HEK293 (cell line): ENCODE results near the gene TM7SF3.

Experiments used
- GLI2 ChIP-seq: fragments of 450-650 bp; formaldehyde crosslinking; IDR thresholded peaks from 2 replicates; pipeline ENCODE4; 2017; ENCODE audit warnings: missing biosample characterization, missing genetic modification characterization, low read depth, borderline replicate concordance
- MEIS1 ChIP-seq: sonication (generic); formaldehyde crosslinking; IDR thresholded peaks from 2 replicates; pipeline ENCODE4 v1.8.1; 2022; ENCODE audit warnings: missing genetic modification reagents, mild to moderate bottlenecking, borderline replicate concordance
- REPIN1 ChIP-seq: fragments of 450-650 bp; formaldehyde crosslinking; IDR thresholded peaks from 2 replicates; pipeline ENCODE4 v1.5.1; 2017; ENCODE audit warnings: missing biosample characterization, missing genetic modification characterization, low read depth
- SETDB1 ChIP-seq: IDR thresholded peaks from one replicate; pipeline ENCODE4 v1.6.1; 2017; ENCODE audit warnings: mild to moderate bottlenecking, low read length, moderate library complexity, mixed read lengths; ENCODE audit not compliant: insufficient read length
- ZBTB8A ChIP-seq: fragments of 450-650 bp; formaldehyde crosslinking; IDR thresholded peaks from 2 replicates; pipeline ENCODE4 v1.5.1; 2016; ENCODE audit warnings: missing biosample characterization, missing genetic modification characterization
- ZNF112 ChIP-seq: fragments of 450-650 bp; formaldehyde crosslinking; IDR thresholded peaks from 2 replicates; pipeline ENCODE4 v1.5.0; 2017; ENCODE audit warnings: missing biosample characterization, missing genetic modification characterization
- ZNF138 ChIP-seq: fragments of 450-650 bp; formaldehyde crosslinking; IDR thresholded peaks from 2 replicates; pipeline ENCODE4 v1.5.1; 2016; ENCODE audit warnings: missing biosample characterization, missing genetic modification characterization, borderline replicate concordance
- ZNF311 ChIP-seq: fragments of 450-650 bp; formaldehyde crosslinking; IDR thresholded peaks from 2 replicates; pipeline ENCODE4 v1.5.1; 2017; ENCODE audit warnings: missing biosample characterization, missing genetic modification characterization, borderline replicate concordance
- ZNF391 ChIP-seq: fragments of 450-650 bp; formaldehyde crosslinking; IDR thresholded peaks from 2 replicates; pipeline ENCODE4 v1.5.1; 2016; ENCODE audit warnings: low read depth, missing biosample characterization, missing genetic modification characterization, borderline replicate concordance
- ZNF530 ChIP-seq: fragments of 450-650 bp; formaldehyde crosslinking; IDR thresholded peaks from 2 replicates; pipeline ENCODE4 v1.5.1; 2016; ENCODE audit warnings: low read depth, missing biosample characterization, missing genetic modification characterization
- ZNF548 ChIP-seq: fragments of 450-650 bp; formaldehyde crosslinking; IDR thresholded peaks from 2 replicates; pipeline ENCODE4 v1.5.1; 2016; ENCODE audit warnings: missing biosample characterization, missing genetic modification characterization
- ZNF571 ChIP-seq: fragments of 450-650 bp; formaldehyde crosslinking; IDR thresholded peaks from 2 replicates; pipeline ENCODE4 v1.5.0; 2017; ENCODE audit warnings: missing biosample characterization, missing genetic modification characterization
- ZNF621 ChIP-seq: fragments of 450-650 bp; formaldehyde crosslinking; IDR thresholded peaks from 2 replicates; pipeline ENCODE4 v1.5.1; 2017; ENCODE audit warnings: missing biosample characterization, missing genetic modification characterization
- ZNF654 ChIP-seq: fragments of 450-650 bp; formaldehyde crosslinking; IDR thresholded peaks from 2 replicates; pipeline ENCODE4 v1.5.1; 2016; ENCODE audit warnings: low read depth, missing biosample characterization, missing genetic modification characterization
- ZNF664 ChIP-seq: fragments of 450-650 bp; formaldehyde crosslinking; IDR thresholded peaks from 2 replicates; pipeline ENCODE4 v1.5.1; 2016; ENCODE audit warnings: missing biosample characterization, missing genetic modification characterization
- ZNF677 ChIP-seq: fragments of 450-650 bp; IDR thresholded peaks from 2 replicates; pipeline ENCODE4 v1.5.0; 2018; ENCODE audit warnings: missing biosample characterization, mild to moderate bottlenecking, missing genetic modification characterization, moderate library complexity
- ZNF776 ChIP-seq: fragments of 450-650 bp; formaldehyde crosslinking; IDR thresholded peaks from 2 replicates; pipeline ENCODE4 v1.5.0; 2017; ENCODE audit warnings: missing biosample characterization, missing genetic modification characterization, borderline replicate concordance
- ZNF777 ChIP-seq: fragments of 450-650 bp; formaldehyde crosslinking; IDR thresholded peaks from 2 replicates; pipeline ENCODE4 v1.5.1; 2017; ENCODE audit warnings: missing biosample characterization, missing genetic modification characterization, borderline replicate concordance
- TF ChIP-seq, protein P1 (sequence below): fragments of 450-650 bp; formaldehyde crosslinking; IDR thresholded peaks from 2 replicates; pipeline ENCODE4 v1.5.1; 2017; ENCODE audit warnings: missing biosample characterization, missing genetic modification characterization
- TF ChIP-seq, protein P2 (sequence below): fragments of 450-650 bp; formaldehyde crosslinking; IDR thresholded peaks from 2 replicates; pipeline ENCODE4 v1.5.1; 2016; ENCODE audit warnings: missing biosample characterization, missing genetic modification characterization
- TF ChIP-seq, protein P3 (sequence below): fragments of 450-650 bp; formaldehyde crosslinking; IDR thresholded peaks from 2 replicates; pipeline ENCODE4 v1.5.1; 2016; ENCODE audit warnings: missing biosample characterization, missing genetic modification characterization
- TF ChIP-seq, protein P4 (sequence below): fragments of 450-650 bp; formaldehyde crosslinking; IDR thresholded peaks from 2 replicates; pipeline ENCODE4 v1.5.1; 2016; ENCODE audit warnings: missing biosample characterization, missing genetic modification characterization
- TF ChIP-seq, protein P5 (sequence below): fragments of 450-650 bp; formaldehyde crosslinking; IDR thresholded peaks from 2 replicates; pipeline ENCODE4 v1.5.1; 2016; ENCODE audit warnings: missing biosample characterization, missing genetic modification characterization
- TF ChIP-seq, protein P6 (sequence below): fragments of 450-650 bp; IDR thresholded peaks from 2 replicates; pipeline ENCODE4 v1.5.1; 2018; ENCODE audit warnings: missing biosample characterization, mild to moderate bottlenecking, missing genetic modification characterization
- TF ChIP-seq, protein P7 (sequence below): fragments of 450-650 bp; formaldehyde crosslinking; IDR thresholded peaks from 2 replicates; pipeline ENCODE4 v1.5.1; 2016; ENCODE audit warnings: missing biosample characterization, missing genetic modification characterization

TM7SF3 gene

DNA sequence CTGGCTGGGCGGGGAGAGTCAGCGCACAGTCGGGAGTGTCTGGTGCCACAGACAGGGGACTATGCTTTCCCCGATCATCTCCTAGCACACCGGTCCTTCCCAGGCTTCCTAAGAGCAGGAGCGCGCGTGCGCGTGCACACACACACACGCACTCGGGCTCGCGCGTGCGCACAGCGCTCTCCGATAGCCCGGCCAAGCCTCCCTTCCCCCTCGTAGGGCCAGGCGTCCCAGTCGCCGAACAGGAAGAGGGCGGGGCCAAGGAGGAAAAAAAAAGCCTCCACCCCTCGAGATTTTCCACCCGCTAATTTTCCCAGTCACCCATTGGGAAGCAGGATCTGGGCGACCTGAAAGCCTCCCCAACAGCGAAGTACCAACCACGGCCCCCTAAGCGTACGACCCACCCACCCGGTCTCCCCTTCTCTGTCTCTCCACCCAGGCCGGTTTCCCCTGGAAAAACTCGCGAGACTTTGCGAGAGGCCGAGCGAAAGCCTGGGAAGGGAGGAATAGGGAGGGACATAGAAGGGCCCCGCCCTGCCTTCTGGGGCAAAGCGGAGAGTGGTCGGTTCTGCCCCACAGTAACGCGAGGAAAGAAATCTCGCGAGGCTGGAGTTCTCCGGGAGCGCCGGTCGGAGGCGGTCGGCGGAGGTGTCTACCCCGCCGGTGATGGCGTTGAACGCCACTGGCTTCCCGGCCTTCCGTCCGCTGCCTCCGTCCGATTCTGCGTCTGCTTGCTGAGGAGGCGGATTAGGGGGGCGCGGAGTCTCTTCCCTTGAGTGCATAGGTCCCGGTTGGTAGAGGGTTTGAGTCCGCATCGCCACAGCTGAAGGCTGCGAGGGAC lies 76.1 kb downstream of the TM7SF3 start, which contains the start of the genes FGFR1OP2 and INTS13 (continued):
- TF ChIP-seq, protein P1, sequence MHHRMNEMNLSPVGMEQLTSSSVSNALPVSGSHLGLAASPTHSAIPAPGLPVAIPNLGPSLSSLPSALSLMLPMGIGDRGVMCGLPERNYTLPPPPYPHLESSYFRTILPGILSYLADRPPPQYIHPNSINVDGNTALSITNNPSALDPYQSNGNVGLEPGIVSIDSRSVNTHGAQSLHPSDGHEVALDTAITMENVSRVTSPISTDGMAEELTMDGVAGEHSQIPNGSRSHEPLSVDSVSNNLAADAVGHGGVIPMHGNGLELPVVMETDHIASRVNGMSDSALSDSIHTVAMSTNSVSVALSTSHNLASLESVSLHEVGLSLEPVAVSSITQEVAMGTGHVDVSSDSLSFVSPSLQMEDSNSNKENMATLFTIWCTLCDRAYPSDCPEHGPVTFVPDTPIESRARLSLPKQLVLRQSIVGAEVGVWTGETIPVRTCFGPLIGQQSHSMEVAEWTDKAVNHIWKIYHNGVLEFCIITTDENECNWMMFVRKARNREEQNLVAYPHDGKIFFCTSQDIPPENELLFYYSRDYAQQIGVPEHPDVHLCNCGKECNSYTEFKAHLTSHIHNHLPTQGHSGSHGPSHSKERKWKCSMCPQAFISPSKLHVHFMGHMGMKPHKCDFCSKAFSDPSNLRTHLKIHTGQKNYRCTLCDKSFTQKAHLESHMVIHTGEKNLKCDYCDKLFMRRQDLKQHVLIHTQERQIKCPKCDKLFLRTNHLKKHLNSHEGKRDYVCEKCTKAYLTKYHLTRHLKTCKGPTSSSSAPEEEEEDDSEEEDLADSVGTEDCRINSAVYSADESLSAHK (tag by site-specific recombination), result no peak; the same call in 1 of the 2 replicates
- TF ChIP-seq, protein P2, sequence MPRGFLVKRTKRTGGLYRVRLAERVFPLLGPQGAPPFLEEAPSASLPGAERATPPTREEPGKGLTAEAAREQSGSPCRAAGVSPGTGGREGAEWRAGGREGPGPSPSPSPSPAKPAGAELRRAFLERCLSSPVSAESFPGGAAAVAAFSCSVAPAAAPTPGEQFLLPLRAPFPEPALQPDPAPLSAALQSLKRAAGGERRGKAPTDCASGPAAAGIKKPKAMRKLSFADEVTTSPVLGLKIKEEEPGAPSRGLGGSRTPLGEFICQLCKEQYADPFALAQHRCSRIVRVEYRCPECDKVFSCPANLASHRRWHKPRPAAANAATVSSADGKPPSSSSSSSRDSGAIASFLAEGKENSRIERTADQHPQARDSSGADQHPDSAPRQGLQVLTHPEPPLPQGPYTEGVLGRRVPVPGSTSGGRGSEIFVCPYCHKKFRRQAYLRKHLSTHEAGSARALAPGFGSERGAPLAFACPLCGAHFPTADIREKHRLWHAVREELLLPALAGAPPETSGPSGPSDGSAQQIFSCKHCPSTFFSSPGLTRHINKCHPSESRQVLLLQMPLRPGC (tag by site-specific recombination), result peak; percentile 42; the same call in 1 of the 2 replicates
- no peak for TF ChIP-seq ZNF548 (tag by site-specific recombination)
- TF ChIP-seq, protein P3, sequence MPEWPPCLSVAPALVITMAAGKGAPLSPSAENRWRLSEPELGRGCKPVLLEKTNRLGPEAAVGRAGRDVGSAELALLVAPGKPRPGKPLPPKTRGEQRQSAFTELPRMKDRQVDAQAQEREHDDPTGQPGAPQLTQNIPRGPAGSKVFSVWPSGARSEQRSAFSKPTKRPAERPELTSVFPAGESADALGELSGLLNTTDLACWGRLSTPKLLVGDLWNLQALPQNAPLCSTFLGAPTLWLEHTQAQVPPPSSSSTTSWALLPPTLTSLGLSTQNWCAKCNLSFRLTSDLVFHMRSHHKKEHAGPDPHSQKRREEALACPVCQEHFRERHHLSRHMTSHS (tag by site-specific recombination), result no peak
- TF ChIP-seq, protein P4, sequence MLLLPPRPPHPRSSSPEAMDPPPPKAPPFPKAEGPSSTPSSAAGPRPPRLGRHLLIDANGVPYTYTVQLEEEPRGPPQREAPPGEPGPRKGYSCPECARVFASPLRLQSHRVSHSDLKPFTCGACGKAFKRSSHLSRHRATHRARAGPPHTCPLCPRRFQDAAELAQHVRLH (tag by site-specific recombination), result peak; percentile 47; the same call in 1 of the 2 replicates
- TF ChIP-seq MEIS1 (CRISPR knock-in tag), result no peak
- TF ChIP-seq ZBTB8A, result peak; percentile 42; the same call in 1 of the 2 replicates
- TF ChIP-seq ZNF112 (tag by site-specific recombination), result no peak
- no peak for TF ChIP-seq ZNF311 (tag by site-specific recombination)
- TF ChIP-seq ZNF654 (tag by site-specific recombination), result no peak
- TF ChIP-seq ZNF621 (tag by site-specific recombination), result no peak
- TF ChIP-seq, protein P5, sequence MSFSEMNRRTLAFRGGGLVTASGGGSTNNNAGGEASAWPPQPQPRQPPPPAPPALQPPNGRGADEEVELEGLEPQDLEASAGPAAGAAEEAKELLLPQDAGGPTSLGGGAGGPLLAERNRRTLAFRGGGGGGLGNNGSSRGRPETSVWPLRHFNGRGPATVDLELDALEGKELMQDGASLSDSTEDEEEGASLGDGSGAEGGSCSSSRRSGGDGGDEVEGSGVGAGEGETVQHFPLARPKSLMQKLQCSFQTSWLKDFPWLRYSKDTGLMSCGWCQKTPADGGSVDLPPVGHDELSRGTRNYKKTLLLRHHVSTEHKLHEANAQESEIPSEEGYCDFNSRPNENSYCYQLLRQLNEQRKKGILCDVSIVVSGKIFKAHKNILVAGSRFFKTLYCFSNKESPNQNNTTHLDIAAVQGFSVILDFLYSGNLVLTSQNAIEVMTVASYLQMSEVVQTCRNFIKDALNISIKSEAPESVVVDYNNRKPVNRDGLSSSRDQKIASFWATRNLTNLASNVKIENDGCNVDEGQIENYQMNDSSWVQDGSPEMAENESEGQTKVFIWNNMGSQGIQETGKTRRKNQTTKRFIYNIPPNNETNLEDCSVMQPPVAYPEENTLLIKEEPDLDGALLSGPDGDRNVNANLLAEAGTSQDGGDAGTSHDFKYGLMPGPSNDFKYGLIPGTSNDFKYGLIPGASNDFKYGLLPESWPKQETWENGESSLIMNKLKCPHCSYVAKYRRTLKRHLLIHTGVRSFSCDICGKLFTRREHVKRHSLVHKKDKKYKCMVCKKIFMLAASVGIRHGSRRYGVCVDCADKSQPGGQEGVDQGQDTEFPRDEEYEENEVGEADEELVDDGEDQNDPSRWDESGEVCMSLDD, result 0 out of 2 replicates have a peak, but pooled peaks have one; percentile 46
- TF ChIP-seq, protein P6, sequence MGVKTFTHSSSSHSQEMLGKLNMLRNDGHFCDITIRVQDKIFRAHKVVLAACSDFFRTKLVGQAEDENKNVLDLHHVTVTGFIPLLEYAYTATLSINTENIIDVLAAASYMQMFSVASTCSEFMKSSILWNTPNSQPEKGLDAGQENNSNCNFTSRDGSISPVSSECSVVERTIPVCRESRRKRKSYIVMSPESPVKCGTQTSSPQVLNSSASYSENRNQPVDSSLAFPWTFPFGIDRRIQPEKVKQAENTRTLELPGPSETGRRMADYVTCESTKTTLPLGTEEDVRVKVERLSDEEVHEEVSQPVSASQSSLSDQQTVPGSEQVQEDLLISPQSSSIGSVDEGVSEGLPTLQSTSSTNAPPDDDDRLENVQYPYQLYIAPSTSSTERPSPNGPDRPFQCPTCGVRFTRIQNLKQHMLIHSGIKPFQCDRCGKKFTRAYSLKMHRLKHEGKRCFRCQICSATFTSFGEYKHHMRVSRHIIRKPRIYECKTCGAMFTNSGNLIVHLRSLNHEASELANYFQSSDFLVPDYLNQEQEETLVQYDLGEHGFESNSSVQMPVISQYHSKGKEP (tag by site-specific recombination), result no peak
- TF ChIP-seq, protein P7, sequence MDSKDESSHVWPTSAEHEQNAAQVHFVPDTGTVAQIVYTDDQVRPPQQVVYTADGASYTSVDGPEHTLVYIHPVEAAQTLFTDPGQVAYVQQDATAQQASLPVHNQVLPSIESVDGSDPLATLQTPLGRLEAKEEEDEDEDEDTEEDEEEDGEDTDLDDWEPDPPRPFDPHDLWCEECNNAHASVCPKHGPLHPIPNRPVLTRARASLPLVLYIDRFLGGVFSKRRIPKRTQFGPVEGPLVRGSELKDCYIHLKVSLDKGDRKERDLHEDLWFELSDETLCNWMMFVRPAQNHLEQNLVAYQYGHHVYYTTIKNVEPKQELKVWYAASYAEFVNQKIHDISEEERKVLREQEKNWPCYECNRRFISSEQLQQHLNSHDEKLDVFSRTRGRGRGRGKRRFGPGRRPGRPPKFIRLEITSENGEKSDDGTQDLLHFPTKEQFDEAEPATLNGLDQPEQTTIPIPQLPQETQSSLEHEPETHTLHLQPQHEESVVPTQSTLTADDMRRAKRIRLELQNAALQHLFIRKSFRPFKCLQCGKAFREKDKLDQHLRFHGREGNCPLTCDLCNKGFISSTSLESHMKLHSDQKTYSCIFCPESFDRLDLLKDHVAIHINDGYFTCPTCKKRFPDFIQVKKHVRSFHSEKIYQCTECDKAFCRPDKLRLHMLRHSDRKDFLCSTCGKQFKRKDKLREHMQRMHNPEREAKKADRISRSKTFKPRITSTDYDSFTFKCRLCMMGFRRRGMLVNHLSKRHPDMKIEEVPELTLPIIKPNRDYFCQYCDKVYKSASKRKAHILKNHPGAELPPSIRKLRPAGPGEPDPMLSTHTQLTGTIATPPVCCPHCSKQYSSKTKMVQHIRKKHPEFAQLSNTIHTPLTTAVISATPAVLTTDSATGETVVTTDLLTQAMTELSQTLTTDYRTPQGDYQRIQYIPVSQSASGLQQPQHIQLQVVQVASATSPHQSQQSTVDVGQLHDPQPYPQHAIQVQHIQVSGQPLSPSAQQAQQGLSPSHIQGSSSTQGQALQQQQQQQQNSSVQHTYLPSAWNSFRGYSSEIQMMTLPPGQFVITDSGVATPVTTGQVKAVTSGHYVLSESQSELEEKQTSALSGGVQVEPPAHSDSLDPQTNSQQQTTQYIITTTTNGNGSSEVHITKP, result peak; percentile 80
- no peak for TF ChIP-seq REPIN1
- TF ChIP-seq ZNF138 (tag by site-specific recombination), result no peak
- TF ChIP-seq GLI2 (tag by site-specific recombination), result no peak
- TF ChIP-seq ZNF530, result no peak
- no peak for TF ChIP-seq ZNF776
- no peak for TF ChIP-seq ZNF777 (tag by site-specific recombination)
- TF ChIP-seq ZNF677 (tag by site-specific recombination), result no peak
- peak; percentile 79; the same call in 1 of the 2 replicates for TF ChIP-seq ZNF391
- no peak for TF ChIP-seq ZNF571 (tag by site-specific recombination)
- no peak for TF ChIP-seq ZNF664
- no peak for TF ChIP-seq SETDB1
